GM18517 (cell line): ENCODE data around the gene DPH3.

Source experiments
- ATAC-seq: cut with Tn5 transposase; IDR thresholded peaks from one replicate; pipeline ENCODE4 v1.9.1; 2021; ENCODE audit warnings: mild to moderate bottlenecking, moderate library complexity; ENCODE audit not compliant: unreplicated experiment

DPH3 gene

DNA sequence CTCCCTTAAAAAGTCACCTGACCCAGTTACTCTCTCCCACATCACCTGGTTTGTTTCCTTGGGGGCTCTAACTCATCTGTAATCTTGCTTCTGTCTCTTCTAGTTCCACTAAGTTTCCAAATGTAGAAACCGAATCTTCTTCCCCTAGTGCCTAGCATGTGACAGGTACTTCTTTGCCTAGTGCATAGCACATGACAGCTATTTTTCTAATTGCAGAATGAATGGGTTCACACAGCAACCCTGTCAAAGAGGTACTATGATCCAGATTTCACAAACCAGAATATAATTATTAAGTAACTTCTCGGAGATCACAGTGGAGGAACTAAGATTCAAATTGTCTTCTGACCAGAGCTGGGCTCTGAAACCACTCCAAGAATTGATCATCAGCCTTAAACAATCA is 7.4 kb downstream of the DPH3 start:
- no peak for ATAC-seq

DNA sequence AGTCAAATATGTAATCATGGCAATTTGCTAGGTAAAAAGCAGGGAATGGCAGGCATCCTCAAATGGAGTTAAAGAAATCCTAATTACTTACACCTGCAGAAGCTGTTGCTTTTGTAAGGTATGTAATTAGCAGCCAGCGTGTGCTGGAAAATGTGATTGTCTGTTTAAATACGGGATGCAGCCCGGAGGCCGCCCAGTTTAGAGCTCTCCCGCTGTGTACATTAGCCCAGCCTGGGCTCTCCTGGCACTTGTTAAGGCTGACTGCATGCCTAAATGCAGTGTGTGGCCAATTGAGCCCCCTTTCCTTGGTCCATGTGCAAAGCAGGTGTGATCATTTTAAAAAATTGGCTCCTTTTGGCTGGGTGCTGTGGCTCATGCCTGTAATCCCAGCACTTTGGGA is 9.0 kb downstream of the DPH3 start:
- no peak for ATAC-seq

DNA sequence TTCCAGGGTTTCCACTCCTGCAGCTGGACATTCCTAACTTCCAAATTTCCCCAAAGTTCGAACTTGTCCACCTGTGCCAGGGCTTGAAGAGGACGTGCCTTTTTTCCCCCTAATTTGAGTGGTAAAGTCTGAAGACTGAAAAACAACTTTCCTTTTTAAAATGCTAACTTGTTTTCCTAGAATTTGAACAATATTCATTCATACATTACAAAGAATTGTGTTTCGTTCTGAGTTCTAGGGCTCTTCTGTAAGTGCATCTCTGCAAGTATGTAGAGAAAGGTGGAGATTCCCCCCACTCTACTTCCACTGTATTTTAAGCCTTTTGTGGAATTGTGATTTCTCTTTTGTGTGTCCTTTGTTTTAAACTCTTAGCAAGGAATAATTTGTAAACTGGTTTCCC is 9.4 kb downstream of the DPH3 start:
- ATAC-seq: no peak

DNA sequence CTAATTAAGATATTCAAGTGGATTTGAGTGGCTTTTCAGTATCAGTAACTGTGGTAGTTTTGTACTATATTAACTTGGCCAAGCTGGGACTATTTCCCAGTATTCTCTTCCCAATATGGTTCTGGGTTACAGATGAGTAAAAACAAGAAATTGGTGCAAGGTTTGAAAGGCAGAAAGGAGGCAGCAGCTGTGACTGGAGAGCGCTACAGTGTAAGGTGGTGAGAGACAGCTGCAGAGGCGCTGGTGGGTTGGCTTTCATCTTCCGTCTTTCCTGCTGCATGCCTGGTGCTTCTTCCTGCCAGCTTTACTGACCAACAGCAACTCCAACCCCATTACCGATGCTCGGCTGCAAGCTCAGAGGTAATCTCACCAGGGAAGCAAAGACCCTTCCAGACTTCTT is 9.8 kb downstream of the DPH3 start:
- ATAC-seq: no peak

DNA sequence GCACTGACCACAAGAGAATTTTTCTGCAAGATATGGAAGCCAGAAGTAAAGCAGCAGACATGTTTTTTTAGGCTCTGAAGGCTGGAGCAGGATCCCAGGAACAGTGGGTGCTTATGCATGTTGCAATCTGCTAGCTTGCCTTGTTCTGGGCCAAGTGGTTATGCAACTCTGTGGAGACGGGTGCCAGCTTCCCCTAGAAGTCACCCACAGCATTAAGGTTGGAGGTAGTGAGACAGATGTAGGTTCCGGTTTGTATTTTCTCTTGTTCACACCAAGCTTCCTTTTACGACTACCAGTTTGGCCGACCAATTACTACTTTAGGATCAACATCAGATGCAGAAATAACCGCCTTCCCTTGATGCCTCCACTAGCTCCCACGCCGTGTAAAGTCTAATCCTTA is 11.1 kb downstream of the DPH3 start:
- ATAC-seq: no peak

DNA sequence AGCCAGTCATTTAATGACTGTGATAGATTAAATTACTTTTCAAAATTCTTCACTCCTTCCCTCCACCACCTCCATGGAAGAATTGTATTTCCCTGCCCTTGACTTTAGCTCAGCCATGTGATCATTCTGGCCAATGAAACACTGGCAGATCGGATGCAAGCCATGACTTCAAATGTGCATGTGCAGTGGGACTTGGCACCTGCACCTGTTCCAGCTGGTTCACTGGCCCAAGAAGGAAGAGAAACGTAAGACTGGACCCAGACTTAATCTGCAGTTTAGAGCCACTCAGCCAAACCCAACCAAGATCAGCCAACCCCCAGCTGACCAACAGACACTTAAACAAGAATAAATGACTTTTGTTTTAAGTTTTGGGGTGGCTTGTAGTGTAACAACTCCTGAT is 11.8 kb downstream of the DPH3 start:
- no peak for ATAC-seq

DNA sequence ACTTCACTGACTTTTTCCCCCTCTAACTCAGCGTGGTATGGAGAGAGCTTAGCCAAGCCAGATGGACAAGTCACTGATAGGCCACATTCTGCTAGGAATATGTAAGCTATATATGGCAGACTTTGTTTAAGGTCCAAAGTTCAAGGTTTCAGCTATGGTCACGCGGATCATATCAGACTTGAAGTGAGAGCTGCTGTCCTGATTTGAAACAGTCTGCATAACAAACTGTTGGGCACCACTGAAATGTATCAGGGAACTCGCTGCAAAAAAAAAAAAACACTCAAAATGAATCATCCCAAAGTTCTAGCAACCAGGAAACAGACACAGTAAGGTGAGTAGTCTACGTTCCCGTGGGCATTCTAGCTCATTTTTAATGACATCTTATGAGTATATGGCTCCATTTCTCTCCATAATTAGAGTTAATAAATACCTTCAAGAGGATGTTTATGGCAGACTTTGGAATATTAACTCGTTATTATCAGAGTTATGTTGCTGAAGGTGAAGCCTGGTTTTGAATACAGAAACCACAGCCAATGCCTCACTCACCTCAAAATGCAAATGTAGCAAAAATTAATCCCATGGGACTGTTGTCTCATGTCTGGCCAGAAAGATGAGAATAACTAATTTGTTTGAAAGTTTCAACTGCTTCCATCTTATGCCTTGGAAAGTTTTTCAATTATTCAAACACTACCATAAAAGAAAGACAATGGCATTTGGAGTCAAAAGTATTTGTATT is 12.3 kb downstream of the DPH3 start:
- no peak for ATAC-seq

DNA sequence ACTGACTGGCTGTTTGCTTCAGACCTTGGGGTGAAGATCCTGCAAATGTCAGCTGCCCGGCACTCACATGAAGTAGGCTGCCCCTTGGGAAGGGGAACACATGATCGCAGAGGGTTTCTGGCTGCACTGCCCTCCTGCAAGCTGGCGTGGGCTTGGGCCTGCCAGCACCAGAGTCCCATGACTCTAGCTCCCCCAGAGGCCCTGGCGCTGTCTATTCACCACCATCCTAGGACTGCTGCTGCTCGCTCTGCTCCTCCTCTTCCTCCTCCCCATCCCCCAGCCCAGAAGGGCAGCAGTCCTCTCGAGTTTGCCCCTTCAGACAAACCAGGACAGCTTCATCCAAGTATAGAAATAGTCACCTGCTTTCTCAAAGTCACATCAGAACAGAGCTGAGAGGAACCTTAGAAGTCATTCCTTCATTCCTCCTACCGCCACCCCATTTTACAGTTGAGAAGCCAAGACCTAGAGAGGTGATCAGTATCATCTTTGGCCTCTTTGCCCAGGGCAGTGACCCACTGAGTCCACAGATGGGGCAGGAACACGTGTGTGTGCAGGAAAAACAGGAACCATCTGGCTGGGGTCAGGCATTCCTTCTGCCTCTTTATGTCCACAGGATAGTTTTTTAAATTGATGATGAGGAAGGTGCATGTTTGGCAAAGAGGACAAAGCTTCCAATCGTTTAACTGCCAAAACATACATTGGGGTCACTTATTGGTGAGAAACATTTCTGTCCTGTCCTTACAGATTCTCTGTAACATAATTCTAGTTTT is 13.2 kb downstream of the DPH3 start:
- ATAC-seq: no peak

DNA sequence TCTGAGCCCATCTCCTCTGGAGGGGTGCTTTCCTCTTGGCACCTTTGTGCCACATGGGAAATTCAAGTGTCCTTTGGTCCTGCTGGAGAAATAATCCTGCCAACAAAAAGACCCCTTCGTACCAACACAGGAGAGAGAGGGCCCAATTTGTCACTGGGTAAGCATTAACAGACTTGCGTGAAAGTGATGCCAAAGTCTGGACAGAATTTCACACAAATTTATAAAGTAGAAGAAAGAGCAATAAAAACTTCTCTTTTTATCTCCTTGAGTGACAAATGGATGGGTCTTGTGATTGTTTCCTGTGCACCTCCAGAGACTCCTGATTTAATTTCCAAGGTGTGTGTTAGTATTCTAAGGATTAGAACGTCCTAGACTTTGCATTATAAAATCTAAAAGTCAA is 14.9 kb downstream of the DPH3 start:
- ATAC-seq: no peak

DNA sequence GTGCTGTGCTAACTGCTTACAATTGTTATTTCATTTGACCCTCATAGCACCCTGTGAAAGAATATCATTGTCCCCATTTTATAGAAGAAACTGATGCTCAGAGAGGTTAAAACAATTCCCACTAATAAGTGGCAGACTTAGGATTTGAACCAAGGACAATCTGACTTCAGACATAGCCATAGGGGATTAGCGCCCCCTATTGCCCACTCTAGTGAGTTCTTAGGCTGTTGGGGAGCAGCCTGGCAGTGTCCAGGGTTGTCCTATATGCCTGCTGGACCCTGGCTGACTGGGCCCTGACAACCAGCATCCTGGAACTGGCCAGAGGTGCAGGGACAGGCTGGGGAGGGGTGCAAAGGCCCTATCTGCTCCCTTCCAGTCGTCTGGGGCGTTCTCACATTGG is 15.4 kb downstream of the DPH3 start:
- no peak for ATAC-seq

DNA sequence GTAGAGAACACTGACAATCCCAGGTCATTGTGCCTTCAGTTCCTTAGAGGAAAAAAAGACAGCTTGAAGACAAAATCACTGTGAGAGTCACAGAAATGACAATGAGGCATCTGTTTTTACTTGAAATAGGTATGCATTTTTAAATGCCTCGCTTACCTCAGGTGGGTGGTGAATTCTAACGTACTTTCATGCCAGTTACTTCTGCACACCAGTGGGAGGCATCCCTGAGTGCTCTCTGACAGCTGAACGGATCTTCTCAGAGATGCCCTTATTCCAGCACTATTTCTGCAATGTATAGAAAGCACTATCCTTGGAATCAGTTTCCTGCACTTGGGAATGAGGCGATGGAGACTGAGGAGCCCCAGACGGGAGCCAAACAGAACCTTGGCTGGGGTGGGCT is 16.2 kb downstream of the DPH3 start:
- no peak for ATAC-seq

DNA sequence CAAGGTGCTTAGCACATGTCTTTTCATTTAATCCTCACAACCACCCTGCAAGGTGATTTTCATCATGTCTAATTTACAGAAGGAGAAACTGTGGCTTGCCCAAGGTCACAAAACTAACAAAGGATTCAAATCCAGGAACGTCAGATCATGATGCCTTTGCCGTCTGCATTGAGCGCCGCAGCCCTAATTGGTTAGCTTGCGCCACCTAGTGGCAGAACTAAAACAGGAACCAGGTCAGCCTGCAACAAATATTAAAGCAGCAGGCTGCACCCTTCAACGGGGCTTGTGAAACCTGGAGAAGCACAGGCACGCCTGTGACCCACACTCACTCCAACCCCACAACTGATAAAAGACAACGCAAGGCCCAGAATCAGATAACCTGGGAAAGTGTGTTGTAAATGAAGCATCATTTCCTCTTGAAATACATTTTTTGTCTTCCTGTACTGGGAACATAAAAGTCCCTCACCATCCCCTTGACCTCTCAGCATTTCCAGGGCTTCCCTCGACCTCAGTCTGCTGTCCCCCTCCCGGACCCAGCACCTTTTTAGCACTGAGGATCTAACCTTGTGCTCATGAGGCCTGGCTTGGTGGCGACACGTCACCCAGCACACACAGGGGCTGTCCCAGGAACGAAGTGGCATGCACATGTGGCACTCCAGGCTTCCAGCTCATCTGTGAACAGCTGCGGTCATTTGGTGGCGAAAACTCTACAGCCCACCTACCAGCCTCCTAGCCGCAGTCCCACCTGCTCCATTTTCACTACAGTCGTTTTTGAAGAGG is 17.3 kb downstream of the DPH3 start:
- ATAC-seq: peak; percentile 75

DNA sequence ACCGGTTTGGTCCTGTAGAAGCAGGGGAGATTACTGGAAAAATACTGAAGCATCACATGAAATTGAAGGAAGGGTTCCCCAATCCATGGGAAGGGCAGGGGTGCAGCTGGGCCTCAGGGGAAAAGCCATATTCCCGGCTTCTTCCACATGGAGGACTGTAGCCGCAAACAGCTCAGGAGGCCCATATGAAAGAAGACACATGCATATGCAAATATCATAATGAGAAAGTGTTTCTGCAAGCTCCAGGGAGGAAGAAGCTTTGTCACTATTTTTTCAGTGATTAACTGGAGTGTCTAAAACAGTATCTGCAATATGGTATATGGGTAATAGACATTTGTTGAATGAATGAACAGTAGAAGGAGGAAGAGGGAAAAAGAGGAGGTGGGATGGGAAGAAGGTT is 19.1 kb downstream of the DPH3 start:
- ATAC-seq: no peak

DNA sequence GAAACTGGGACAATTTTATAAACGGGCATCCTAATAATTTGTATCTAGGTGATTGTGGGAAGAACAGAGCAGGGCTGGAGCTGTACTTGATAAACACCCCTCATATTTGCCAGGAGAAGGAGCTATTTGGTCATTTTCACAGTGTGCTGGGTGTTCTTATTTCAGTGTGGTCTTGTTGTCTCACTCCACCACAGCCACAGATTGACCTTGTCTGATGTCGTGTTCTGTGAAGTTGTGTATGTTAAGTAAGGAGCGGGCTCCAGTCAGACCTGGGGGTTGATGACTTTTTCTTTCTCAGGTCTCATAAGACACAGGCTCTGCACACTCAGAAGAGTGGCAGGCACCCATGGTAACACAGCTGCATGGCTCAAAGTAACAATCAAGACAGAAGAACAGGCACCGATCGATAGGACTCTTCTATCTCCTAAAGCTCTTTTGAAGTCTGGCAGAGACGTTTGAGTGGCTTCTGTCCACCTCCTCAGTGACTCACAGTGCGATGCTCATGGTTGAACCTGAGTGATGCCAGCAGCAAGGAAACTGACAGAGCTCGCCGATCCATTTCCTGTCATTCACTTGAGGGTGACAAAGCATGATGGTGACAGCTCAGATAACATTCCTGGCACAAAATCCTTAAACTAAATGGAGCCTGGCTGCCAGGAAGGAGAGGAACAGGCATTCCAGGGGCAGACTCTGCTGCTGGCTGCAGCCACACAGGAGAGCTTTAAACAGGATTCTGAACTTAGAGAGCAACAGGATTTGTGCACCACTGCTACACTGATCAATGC is 20.8 kb downstream of the DPH3 start:
- no peak for ATAC-seq

DNA sequence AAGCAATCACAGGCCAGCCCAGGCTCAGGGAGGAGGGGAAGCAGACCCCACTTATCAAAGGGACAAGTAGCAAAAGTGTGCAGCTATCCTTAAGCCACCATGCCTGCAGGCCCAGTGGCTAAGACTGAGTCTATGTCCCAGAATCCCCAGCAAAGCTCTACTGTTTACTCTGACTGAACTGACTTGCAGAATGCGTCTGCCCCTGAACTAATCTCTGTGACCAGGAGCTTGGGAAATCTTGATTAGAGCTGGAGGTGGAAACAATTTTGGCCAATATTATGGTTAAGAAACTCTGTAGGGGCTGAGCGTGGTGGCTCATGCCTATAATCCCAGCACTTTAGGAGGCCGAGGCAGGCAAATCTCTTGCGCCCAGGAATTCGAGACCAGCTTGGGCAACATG is 22.6 kb downstream of the DPH3 start:
- ATAC-seq: no peak

DNA sequence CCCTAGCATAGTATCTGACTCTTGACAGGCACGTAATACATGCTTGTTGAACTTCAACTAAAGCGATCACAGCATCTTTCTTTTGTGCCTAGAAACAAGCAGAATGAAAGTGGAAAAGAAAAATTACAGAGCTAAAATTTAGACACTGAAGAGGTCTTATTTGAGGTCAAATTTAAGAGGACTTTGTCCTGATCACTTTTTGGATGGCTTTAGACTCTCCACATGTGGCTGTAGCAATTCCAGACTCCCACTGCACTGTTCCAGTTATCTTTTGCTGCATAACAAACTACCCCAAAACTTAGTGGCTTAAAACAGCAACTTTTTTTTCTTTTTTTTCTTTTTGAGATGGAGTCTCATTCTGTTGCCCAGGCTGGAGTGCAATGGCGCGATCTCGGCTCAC is 23.5 kb downstream of the DPH3 start:
- no peak for ATAC-seq

DNA sequence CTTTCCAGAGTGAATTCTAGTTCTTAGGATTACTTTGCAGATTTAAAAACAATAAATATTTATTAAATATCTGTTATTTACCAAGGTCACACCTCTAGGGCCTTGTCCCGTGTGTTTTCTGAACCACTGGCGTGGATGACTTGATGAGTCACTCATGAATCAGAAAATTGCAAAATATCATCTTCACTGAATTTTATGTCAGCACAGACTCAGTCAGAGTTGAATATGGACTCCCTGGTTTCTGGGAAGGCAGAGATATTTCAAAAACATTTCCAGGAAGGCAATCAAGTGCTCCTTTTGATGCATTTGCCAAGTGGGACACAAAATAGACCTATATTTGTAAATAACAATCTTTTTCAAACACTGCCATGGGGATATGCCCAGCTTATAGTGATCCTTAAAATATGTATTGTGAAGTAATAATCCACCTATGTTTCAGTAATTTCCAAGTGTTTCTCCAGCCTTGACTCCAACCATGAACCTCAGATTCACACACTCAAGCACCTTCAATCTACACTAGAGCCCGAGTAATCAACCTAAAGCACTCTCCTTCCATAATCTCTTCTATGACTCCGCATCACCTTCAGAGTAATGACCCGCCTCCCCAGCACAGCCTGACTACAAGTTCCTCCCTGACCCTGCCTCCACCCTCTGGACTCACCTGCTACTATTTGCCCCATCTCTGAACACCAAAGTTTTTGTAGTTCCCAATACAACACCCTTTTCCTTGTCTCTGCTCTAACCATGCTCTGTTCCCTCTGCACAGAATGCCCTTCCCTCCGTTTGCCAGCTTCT is 24.3 kb downstream of the DPH3 start:
- no peak for ATAC-seq

DNA sequence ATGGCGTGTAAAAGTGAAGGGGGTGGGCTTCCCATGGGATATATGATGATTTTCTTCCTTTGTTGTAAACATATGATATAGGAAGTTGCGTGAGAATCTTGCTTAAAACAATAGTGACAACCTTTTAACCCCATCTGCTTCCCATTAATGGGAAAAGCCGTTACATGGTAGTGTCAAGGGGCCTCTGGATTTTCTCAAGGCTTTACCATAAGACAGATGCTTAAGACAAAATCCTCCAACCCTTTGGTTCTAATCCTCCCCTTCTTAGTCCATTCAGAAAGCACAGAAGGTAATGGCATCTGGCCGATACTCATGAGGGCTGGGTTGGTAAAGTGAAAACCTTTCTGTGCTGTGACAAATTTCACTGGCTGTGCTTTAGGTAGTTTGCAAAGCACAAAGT is 25.0 kb downstream of the DPH3 start:
- ATAC-seq: no peak

DNA sequence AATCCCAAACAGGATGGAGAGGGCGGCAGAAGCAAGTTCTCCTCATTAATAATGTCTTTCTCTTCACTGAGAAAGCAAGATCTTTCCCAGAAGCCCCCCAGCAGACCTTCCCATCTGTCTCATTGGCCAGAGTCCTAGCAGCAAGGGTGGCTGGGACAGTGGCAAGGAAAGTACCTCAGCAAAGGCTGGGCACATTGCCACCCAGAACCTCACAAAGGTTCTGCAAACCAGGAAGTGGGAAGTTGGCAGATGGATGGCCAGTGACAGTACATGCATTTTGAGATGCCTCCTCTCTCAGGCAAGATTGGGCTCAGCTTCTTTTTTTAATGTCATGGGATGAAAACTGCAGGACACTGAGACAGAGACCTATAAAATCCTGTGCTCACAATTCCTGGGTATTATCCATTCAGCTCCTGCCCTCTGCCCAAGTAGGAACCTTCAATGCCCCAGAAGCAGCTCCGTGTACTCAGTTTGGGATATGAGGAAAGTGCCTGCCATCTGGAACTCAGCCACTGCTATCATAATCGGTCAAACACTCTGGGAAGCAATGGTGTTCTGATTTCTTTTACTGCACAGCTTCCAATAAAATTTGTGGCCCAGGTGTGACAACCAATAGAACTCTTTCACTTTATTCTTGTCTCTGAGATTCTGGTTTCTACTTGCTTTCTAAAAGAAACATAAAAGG is 25.5 kb downstream of the DPH3 start:
- ATAC-seq: no peak
